HEK293 (cell line): ENCODE results near the gene EFHC1.
A peak's percentile ranks its signal among the peaks of the same experiment; 100 is the strongest.

ENCODE experiments used
- CTCF ChIA-PET: fragments of 350-600 bp; formaldehyde crosslinking; extraction: SDS; loops from one replicate; lab custom pipeline; 2021; ENCODE audit warnings: antibody characterized with exemption; lab: Yijun Ruan, JAX
- POLR2A ChIA-PET: fragments of 300-600 bp; formaldehyde crosslinking; extraction: SDS; loops from one replicate; lab custom pipeline; 2020; ENCODE audit warnings: antibody characterized with exemption, inconsistent platforms; lab: Yijun Ruan, JAX
- H3K27ac ChIP-seq: fragments of 200-500 bp; sonication (Bioruptor generic); 2 replicates; pipeline ENCODE4 v1.5.1; 2014; ENCODE audit warnings: low read depth, low read length, control low read depth, inconsistent platforms; ENCODE audit errors: extremely low read depth
- H3K36me3 ChIP-seq, 2 experiments: fragments of 200-500 bp in 1 of 2; sonication (Bioruptor generic) in 1 of 2; 1 replicate in 1 of 2; 2 replicates in 1 of 2; pipeline ENCODE4 v1.5.1; 2014 to 2017; ENCODE audit warnings: inconsistent platforms in 2 of 2, low read length in 2 of 2; ENCODE audit not compliant: control insufficient read depth in 2 of 2, insufficient read depth in 1 of 2
- H3K4me1 ChIP-seq: fragments of 200-500 bp; sonication (Bioruptor generic); 2 replicates; pipeline ENCODE4 v1.5.1; 2014; ENCODE audit warnings: mild to moderate bottlenecking, low read length, inconsistent platforms; ENCODE audit not compliant: control insufficient read depth, insufficient read depth
- H3K4me3 ChIP-seq: 2 replicates; pipeline ENCODE4 v1.5.1; 2011; ENCODE audit warnings: low read depth, mild to moderate bottlenecking, control low read depth, low read length, moderate library complexity
- H3K9me3 ChIP-seq: fragments of 200-500 bp; sonication (Bioruptor generic); 2 replicates; pipeline ENCODE4 v1.5.1; 2014; ENCODE audit warnings: low read depth, low read length, inconsistent platforms; ENCODE audit not compliant: control insufficient read depth, insufficient read depth
- ELK4 ChIP-seq: IDR thresholded peaks from 2 replicates; pipeline ENCODE4 v1.6.1; 2011; ENCODE audit warnings: mild to moderate bottlenecking, low read depth, low read length, borderline replicate concordance
- GLIS2 ChIP-seq: fragments of 450-650 bp; formaldehyde crosslinking; IDR thresholded peaks from 2 replicates; pipeline ENCODE4 v1.5.1; 2016; ENCODE audit warnings: missing biosample characterization, missing genetic modification characterization
- HOXC10 ChIP-seq: sonication (generic); formaldehyde crosslinking; IDR thresholded peaks from 2 replicates; pipeline ENCODE4 v1.8.1; 2023; ENCODE audit warnings: mild to moderate bottlenecking, missing genetic modification reagents
- INSM2 ChIP-seq: fragments of 450-650 bp; formaldehyde crosslinking; IDR thresholded peaks from 2 replicates; pipeline ENCODE4 v1.5.1; 2016; ENCODE audit warnings: missing biosample characterization, missing genetic modification characterization
- KLF10 ChIP-seq: fragments of 450-650 bp; IDR thresholded peaks from 2 replicates; pipeline ENCODE4 v1.5.1; 2018; ENCODE audit warnings: missing biosample characterization, mild to moderate bottlenecking, missing genetic modification characterization
- KLF17 ChIP-seq: fragments of 450-650 bp; formaldehyde crosslinking; IDR thresholded peaks from 2 replicates; pipeline ENCODE4 v1.5.1; 2016; ENCODE audit warnings: missing biosample characterization, missing genetic modification characterization
- KLF8 ChIP-seq: fragments of 450-650 bp; formaldehyde crosslinking; IDR thresholded peaks from 2 replicates; pipeline ENCODE4 v1.5.1; 2016; ENCODE audit warnings: missing biosample characterization, missing genetic modification characterization
- PRDM10 ChIP-seq: fragments of 450-650 bp; formaldehyde crosslinking; IDR thresholded peaks from 2 replicates; pipeline ENCODE4 v1.5.1; 2016; ENCODE audit warnings: missing biosample characterization, missing genetic modification characterization
- SP2 ChIP-seq: fragments of 450-650 bp; formaldehyde crosslinking; IDR thresholded peaks from 2 replicates; pipeline ENCODE4 v1.5.1; 2016; ENCODE audit warnings: missing biosample characterization, missing genetic modification characterization
- ZBTB48 ChIP-seq: fragments of 450-650 bp; formaldehyde crosslinking; IDR thresholded peaks from 2 replicates; pipeline ENCODE4 v1.5.1; 2016; ENCODE audit warnings: missing biosample characterization, missing genetic modification characterization
- ZBTB8A ChIP-seq: fragments of 450-650 bp; formaldehyde crosslinking; IDR thresholded peaks from 2 replicates; pipeline ENCODE4 v1.5.1; 2016; ENCODE audit warnings: missing biosample characterization, missing genetic modification characterization
- ZEB2 ChIP-seq: fragments of 450-650 bp; formaldehyde crosslinking; IDR thresholded peaks from 2 replicates; pipeline ENCODE4 v1.5.1; 2016; ENCODE audit warnings: missing biosample characterization, missing genetic modification characterization
- ZFP37 ChIP-seq: fragments of 450-650 bp; formaldehyde crosslinking; IDR thresholded peaks from 2 replicates; pipeline ENCODE4 v1.5.1; 2016; ENCODE audit warnings: missing biosample characterization, missing genetic modification characterization
- ZIC2 ChIP-seq: fragments of 450-650 bp; formaldehyde crosslinking; IDR thresholded peaks from 2 replicates; pipeline ENCODE4 v1.5.1; 2016; ENCODE audit warnings: missing biosample characterization, missing genetic modification characterization
- ZNF16 ChIP-seq: fragments of 450-650 bp; formaldehyde crosslinking; IDR thresholded peaks from 2 replicates; pipeline ENCODE4 v1.5.1; 2016; ENCODE audit warnings: low read depth, missing biosample characterization, missing genetic modification characterization
- ZNF184 ChIP-seq: fragments of 450-650 bp; IDR thresholded peaks from 2 replicates; pipeline ENCODE4 v1.5.1; 2018; ENCODE audit warnings: missing biosample characterization, mild to moderate bottlenecking, missing genetic modification characterization
- ZNF423 ChIP-seq: fragments of 450-650 bp; formaldehyde crosslinking; IDR thresholded peaks from 2 replicates; pipeline ENCODE4 v1.5.1; 2016; ENCODE audit warnings: missing biosample characterization, missing genetic modification characterization
- ZNF48 ChIP-seq: fragments of 450-650 bp; formaldehyde crosslinking; IDR thresholded peaks from 2 replicates; pipeline ENCODE4 v1.5.1; 2016; ENCODE audit warnings: missing biosample characterization, missing genetic modification characterization
- ZNF549 ChIP-seq: fragments of 450-650 bp; IDR thresholded peaks from 2 replicates; pipeline ENCODE4 v1.5.1; 2018; ENCODE audit warnings: missing biosample characterization, missing genetic modification characterization, mild to moderate bottlenecking, inconsistent platforms, moderate library complexity
- ZNF670 ChIP-seq: fragments of 450-650 bp; formaldehyde crosslinking; IDR thresholded peaks from 2 replicates; pipeline ENCODE4 v1.5.1; 2016; ENCODE audit warnings: missing biosample characterization, missing genetic modification characterization, low read depth
- ZNF692 ChIP-seq: fragments of 450-650 bp; formaldehyde crosslinking; IDR thresholded peaks from 2 replicates; pipeline ENCODE4 v1.5.1; 2016; ENCODE audit warnings: missing biosample characterization, missing genetic modification characterization
- ZNF776 ChIP-seq: fragments of 450-650 bp; formaldehyde crosslinking; IDR thresholded peaks from 2 replicates; pipeline ENCODE4 v1.5.0; 2017; ENCODE audit warnings: missing biosample characterization, missing genetic modification characterization, borderline replicate concordance
- ZSCAN4 ChIP-seq: fragments of 450-650 bp; formaldehyde crosslinking; IDR thresholded peaks from 2 replicates; pipeline ENCODE4 v1.5.1; 2017; ENCODE audit warnings: missing biosample characterization, missing genetic modification characterization
- ZXDB ChIP-seq: fragments of 450-650 bp; formaldehyde crosslinking; IDR thresholded peaks from 2 replicates; pipeline ENCODE4 v1.5.1; 2016; ENCODE audit warnings: missing biosample characterization, missing genetic modification characterization

EFHC1 gene

GRCh38 chr6:52503323-52503747, 83.2 kb downstream of the EFHC1 start (continued):
- TF ChIP-seq ZXDB (tag by site-specific recombination) (no peak), ZFP37 (tag by site-specific recombination) (no peak)

- Histone ChIP-seq H3K4me3 (no peak overlapping the region; the same call in 1 of the 2 replicates), H3K27ac (peak overlapping the region; percentile 65), H3K36me3 (peaks cover 0 to 40% of the 10 kb centered on the region in 2 experiments; a peak in 1 of 3 replicates), H3K9me3 (no peaks in the 10 kb centered on the region), H3K4me1 (peaks cover 8% of the 10 kb centered on the region)
- ChIA-PET POLR2A (interaction anchor here (0.6 to 1.9 kb wide), 19 partner anchors 11 to 491 kb away, joined by 3 to 17 read pairs (median 4); partner anchors contain the start of genes EFHC1, GSTA4, MCM3 and TRAM2), CTCF (interaction anchor here (0.7 to 2.7 kb wide), 12 partner anchors 11 to 168 kb away, joined by 3 to 15 read pairs (median 4); no protein-coding TSS in a partner anchor)
- TF ChIP-seq KLF17 (peak; percentile 99), ZSCAN4 (tag by site-specific recombination) (0 out of 2 replicates have a peak, but pooled peaks have one; percentile 17), ZNF549 (no peak), ZNF48 (tag by site-specific recombination) (no peak), INSM2 (tag by site-specific recombination) (peak; percentile 70; the same call in 1 of the 2 replicates), KLF10 (tag by site-specific recombination) (peak; percentile 61; the same call in 1 of the 2 replicates), HOXC10 (CRISPR knock-in tag) (no peak), ZBTB8A (peak; percentile 53), ZNF16 (no peak), ZNF423 (tag by site-specific recombination) (peak; percentile 47; the same call in 1 of the 2 replicates), ZNF670 (tag by site-specific recombination) (no peak), ZEB2 (peak; percentile 85), ZNF184 (tag by site-specific recombination) (no peak), GLIS2 (peak; percentile 92; the same call in 1 of the 2 replicates), PRDM10 (tag by site-specific recombination) (peak; percentile 95), KLF8 (tag by site-specific recombination) (peak; percentile 81), ZIC2 (tag by site-specific recombination) (peak; percentile 83), ZNF692 (no peak; the same call in none of the 2 replicates), ZBTB48 (tag by site-specific recombination) (peak; percentile 80), ELK4 (no peak), SP2 (tag by site-specific recombination) (peak; percentile 77), ZFP37 (tag by site-specific recombination) (peak; percentile 72; the same call in 1 of the 2 replicates), ZNF776 (tag by site-specific recombination) (no peak)
Measured at GRCh38 chr6:52503851-52504781, 84.0 kb downstream of the EFHC1 start.
